PFSK-1 (cell line): ENCODE measurements around the gene PRR20E.

Experiments
- FOXP2 ChIP-seq: optimal IDR thresholded peaks from 2 replicates; pipeline ENCODE3; 2011; ENCODE audit warnings: borderline replicate concordance, control low read depth, inconsistent platforms; ENCODE audit not compliant: insufficient read depth; ENCODE audit errors: extremely low read length, extremely low read depth
- POLR2AphosphoS5 ChIP-seq: IDR thresholded peaks from 2 replicates; pipeline ENCODE4 v1.6.1; 2012; ENCODE audit warnings: low read depth, mild to moderate bottlenecking, control low read depth, low read length, moderate library complexity
- REST ChIP-seq, 2 experiments: IDR thresholded peaks; 2 replicates each; pipeline versions ENCODE4 v1.6.1 to v1.8.0; 2011 to 2012; ENCODE audit warnings: low read depth in 2 of 2, low read length in 2 of 2, control low read depth in 1 of 2, inconsistent platforms in 1 of 2, mild to moderate bottlenecking in 1 of 2, moderate library complexity in 1 of 2; ENCODE audit not compliant: insufficient read depth in 1 of 2
- SIN3A ChIP-seq: IDR thresholded peaks from 2 replicates; pipeline ENCODE4 v1.6.1; 2012; ENCODE audit warnings: mild to moderate bottlenecking, low read length, moderate library complexity, borderline replicate concordance; ENCODE audit not compliant: insufficient read depth
- TAF1 ChIP-seq: IDR thresholded peaks from 2 replicates; pipeline ENCODE4 v1.6.1; 2012; ENCODE audit warnings: low read length, control low read depth, borderline replicate concordance; ENCODE audit not compliant: insufficient read depth

The PRR20E gene

GRCh38 chr13:57212989-57213388 is 46.0 kb downstream of the PRR20E start:
- TF ChIP-seq SIN3A (no peak), POLR2AphosphoS5 (no peak), TAF1 (no peak), FOXP2 (no peak), REST (IDR thresholded peaks at IDR 0.05; ENCODE audit: insufficient read depth in 1 of 2, low read depth in 2 of 2, low read length in 2 of 2) (no peak)
